Fibroblast of skin of left quadriceps (primary cell): ENCODE measurements around the gene CATSPERB.
"Not testable (repeated sequence)": the region's sequence is repeated elsewhere in the genome, so short reads cannot be mapped to it uniquely, and the experiment has no call there.

ENCODE experiments used
- DNase-seq, 2 experiments: peaks; one replicate each; pipeline ENCODE4 v3.0.0-alpha.2; 2013; ENCODE audit warnings: low read depth in 2 of 2

CATSPERB gene

GRCh38 chr14:91667101-91667500 lies 64.8 kb downstream of the CATSPERB start:
- not testable (repeated sequence) for DNase-seq

DNA sequence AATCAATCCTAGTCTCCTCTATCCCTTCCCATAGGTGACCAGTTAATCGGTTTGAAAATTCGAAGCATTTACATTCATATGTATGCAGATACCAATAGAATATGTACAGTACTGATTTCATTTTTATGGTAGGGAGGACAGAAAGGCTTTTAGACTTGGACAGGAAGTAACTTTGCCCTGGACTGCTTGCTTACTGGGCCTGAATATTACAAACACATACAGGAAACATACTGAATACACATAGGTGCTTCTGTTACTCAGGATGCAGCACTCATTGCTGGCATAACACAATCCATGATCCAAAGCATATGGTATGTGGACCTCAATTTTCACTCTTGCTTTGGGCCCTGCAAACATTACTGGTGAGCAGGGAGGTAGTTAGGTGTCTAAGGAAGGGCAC lies 71.1 kb downstream of the CATSPERB start:
- DNase-seq, result no peak

DNA sequence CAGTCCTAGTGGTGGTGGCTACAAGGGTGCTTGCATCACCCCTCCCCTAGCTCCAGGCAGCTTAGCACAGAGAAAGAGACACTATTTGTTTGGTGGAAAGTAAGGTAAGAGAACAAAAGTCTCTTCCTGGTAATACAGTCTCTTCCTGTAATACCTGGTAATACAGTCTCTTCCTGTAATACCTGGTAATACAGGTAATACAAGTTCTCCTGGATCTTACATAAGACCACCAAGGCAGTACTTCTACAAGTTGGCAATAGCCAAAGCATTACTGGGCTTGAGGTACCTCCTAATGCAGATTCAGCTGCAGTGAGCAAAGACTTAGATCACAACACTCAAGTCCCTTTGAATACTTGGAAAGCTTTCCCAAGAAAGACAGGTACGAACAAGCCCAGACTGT lies 77.0 kb downstream of the CATSPERB start:
- DNase-seq, result no peak

DNA sequence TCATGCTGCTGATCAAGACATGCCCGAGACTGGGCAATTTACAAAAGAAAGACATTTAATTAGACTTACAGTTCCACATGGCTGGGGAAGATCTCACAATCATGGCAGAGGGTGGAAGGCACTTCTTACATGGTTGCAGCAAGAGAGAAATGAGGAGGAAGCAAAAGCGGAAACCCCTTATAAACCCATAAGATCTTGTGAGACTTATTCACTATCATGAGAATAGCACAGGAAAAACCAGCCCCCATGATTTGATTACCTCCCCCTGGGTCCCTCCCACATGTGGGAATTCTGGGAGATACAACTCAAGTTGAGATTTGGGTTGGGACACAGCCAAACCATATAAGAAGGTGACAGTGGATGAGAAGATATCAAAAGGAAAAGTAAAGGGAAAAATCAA lies 78.4 kb downstream of the CATSPERB start:
- no peak for DNase-seq

GRCh38 chr14:91649930-91650329 lies 82.0 kb downstream of the CATSPERB start:
- DNase-seq, result peak; percentile 7 to 10

GRCh38 chr14:91647856-91648255 lies 84.0 kb downstream of the CATSPERB start:
- no peak for DNase-seq

- DNase-seq, result no peak
Measured at GRCh38 chr14:91636604-91637003, 95.3 kb downstream of the CATSPERB start.

DNA sequence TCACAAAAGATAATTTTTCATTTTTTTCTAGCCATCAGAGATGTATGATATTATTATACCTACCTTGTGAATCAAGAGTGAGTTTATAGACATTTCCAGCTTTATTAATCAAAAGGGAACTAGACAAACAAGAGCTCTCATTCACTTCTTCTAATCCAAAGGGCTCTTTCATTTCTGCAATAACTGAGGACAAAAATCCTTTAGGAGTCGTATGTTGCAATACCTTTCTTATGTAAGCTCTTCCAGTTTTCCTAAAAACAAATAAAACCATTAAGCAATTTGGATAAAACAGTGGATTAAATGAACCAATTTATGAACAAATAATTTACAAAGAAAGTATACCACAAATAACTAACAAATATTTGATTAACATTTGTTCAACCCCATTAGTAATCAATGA lies 107.1 kb downstream of the CATSPERB start:
- DNase-seq, result no peak

- no peak for DNase-seq
Measured at GRCh38 chr14:91614187-91614586, 117.7 kb downstream of the CATSPERB start.

GRCh38 chr14:91613459-91614112 lies 118.3 kb downstream of the CATSPERB start:
- DNase-seq, result no peak

GRCh38 chr14:91611528-91611927 lies 120.4 kb downstream of the CATSPERB start:
- DNase-seq, result no peak

- no peak for DNase-seq
Measured at GRCh38 chr14:91609161-91609560, 122.7 kb downstream of the CATSPERB start.

DNA sequence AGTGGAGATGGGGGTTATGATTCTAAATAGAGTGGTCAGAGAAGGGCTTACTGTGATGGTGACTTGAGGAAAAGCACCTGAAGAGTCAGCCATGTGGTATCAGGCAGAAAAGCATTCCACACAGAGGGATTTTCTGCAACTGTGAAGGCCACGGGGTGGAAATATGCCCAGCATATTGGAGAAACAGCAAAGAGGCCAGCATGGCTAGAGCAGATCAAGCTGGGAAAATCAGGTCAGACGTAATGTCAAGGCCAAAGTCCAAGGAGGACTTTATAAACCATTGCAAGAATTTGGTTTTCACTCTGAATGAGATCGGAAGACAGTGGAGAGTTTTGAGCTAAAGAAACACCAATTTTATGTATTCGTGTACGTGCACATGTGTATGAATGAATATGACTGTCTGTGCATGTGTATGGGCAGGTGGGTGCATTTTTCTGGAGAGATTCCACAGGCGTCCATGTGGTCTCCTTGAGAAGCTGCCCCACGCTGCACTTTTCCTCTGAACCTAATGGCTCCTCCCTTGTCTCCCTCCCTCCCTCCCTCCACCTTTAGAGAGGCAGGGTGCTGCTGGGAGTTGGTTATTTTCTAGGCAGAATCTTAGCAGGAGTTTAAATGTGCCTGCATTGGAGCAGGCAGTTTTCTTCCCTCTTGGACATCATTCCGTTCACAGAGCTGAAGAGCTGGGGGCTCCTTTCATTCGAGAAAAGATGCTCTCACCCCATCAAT lies 124.4 kb downstream of the CATSPERB start:
- DNase-seq, result no peak

- no peak for DNase-seq
Measured at GRCh38 chr14:91606851-91607250, 125.0 kb downstream of the CATSPERB start.

GRCh38 chr14:91604611-91605010 lies 127.3 kb downstream of the CATSPERB start:
- DNase-seq, result not testable (repeated sequence)

DNA sequence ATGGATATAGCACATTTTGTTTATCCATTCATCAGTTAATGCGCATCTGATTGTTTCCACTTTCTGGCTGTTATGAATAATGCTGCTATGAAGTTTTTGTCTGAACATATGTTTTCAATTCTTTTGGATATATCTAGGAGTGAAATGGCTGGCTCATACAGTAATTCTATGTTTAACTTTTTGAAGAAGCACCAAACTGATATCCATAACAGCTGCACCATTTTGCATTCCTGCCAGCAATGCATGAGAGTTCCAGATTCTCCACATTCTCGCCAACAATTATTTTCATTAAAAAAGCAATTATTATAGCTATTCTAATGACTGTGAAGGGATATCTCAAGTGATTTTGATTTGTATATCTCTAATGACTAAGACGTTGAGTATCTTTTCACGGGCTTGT lies 131.9 kb downstream of the CATSPERB start:
- no peak for DNase-seq

DNA sequence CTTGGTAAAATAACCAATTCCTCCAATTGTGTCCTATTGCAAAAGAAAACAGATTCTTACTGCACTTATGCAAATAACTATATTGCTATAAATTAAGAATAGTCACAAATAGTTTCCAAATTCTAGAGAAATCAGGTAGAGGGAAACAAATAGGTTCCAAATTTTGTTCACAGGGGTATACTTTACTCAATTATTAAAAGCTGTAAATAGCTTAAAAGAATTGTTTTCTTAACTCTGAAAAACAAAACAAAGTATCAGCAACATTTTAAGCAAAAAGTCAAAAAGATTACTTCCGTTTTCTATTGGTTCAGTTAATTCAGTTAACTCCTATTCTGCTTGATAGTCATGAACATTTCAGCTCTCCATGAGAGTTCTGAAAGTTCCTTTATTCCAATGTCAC lies 136.2 kb downstream of the CATSPERB start:
- no peak for DNase-seq

DNA sequence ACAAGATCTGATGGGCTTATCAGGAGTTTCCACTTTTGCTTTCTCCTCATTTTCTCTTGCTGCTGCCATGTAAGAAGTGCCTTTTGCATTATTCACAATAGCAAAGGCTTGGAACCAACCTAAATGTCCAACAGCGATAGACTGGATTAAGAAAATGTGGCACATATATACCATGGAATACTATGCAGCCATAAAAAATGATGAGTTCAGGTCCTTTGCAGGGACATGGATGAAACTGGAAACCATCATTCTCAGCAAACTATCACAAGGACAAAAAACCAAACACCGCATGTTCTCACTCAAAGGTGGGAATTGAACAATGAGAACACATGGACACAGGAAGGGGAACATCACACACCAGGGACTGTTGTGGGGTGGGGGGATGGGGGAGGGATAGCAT lies 137.9 kb downstream of the CATSPERB start:
- DNase-seq, result not testable (repeated sequence)

DNA sequence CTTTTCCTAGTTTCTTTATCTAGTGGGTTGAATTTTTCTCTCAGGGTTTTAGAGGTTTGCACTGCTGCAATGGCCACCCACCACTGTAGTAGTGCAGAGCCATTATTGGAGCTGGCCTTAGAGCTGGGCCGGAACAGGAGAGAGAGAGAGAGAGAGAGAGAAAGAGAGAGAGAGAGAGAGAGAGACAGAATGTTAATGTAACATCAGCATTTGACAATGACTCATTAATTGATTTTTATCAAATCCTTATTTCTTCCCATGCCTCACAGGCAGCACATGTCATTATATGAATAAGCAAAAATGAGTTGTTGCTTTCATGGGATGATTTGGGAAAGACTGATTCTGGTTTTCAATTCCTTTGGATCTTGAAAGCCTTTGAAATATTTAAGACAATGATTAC lies 145.5 kb downstream of the CATSPERB start:
- no peak for DNase-seq

DNA sequence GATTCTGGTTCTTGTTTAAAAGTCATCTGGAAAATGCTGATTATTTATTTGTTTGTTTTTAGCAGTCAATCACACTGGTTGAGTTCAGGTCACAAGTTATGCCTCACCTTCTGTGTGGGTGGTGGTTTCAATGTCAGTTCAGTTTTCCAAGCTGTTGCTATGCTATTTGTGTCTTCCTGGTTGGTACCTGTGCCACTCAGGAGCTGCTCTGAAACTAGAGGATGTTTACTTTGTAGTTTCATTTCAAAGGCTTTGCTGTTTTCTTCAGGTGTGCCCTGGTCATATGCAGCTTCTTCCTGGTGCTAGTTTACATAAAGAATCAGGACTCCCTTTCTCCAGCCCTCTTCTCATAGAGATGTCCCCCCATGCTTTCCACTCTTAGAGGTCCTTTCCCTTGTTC lies 146.0 kb downstream of the CATSPERB start:
- DNase-seq, result no peak

GRCh38 chr14:91582761-91583160 lies 149.1 kb downstream of the CATSPERB start:
- DNase-seq, result no peak

- no peak for DNase-seq
Measured at GRCh38 chr14:91580876-91581577, 150.9 kb downstream of the CATSPERB start.
